Neural cell (in vitro differentiated cells): ENCODE data around the gene EAF2. TPM values are rescaled to one million over a fixed set of nuclear protein-coding genes. Genes with fewer than 3 reads are reported as not detected.

Source experiments
- H2AFZ ChIP-seq: fragments of 200-600, 300-800 bp; sonication (generic), shearing (Covaris generic); 2 replicates; pipeline ENCODE4 v1.6.0; 2014; ENCODE audit warnings: low read depth, mild to moderate bottlenecking, antibody characterized with exemption, low read length, moderate library complexity
- H3F3A ChIP-seq: fragments of 200-600 bp; shearing (Covaris generic); 2 replicates; pipeline ENCODE4 v1.6.1; 2016; ENCODE audit warnings: mild to moderate bottlenecking, moderate library complexity, mixed read lengths, antibody characterized with exemption, low read length; ENCODE audit not compliant: insufficient read depth, poor library complexity, severe bottlenecking
- H3K27ac ChIP-seq: fragments of 200-600, 300-800 bp; sonication (generic), shearing (Covaris generic); 2 replicates; pipeline ENCODE4 v1.5.1; 2014; ENCODE audit warnings: mild to moderate bottlenecking, low read length, moderate library complexity
- H3K27me3 ChIP-seq: fragments of 300-800, 200-600 bp; sonication (generic), shearing (Covaris generic); 2 replicates; pipeline ENCODE4 v1.6.0; 2014; ENCODE audit warnings: mild to moderate bottlenecking, low read depth, low read length, moderate library complexity; ENCODE audit not compliant: insufficient read depth
- H3K36me3 ChIP-seq: fragments of 300-800, 200-600 bp; sonication (generic), shearing (Covaris generic); 2 replicates; pipeline ENCODE4 v1.5.1; 2014; ENCODE audit warnings: mild to moderate bottlenecking, antibody characterized with exemption, low read length, moderate library complexity; ENCODE audit not compliant: insufficient read depth
- H3K4me2 ChIP-seq: fragments of 300-800, 200-600 bp; sonication (generic), shearing (Covaris generic); 2 replicates; pipeline ENCODE4 v1.6.0; 2014; ENCODE audit warnings: mild to moderate bottlenecking, low read length
- H3K4me3 ChIP-seq: fragments of 300-800, 200-600 bp; sonication (generic), shearing (Covaris generic); 2 replicates; pipeline ENCODE4 v1.5.1; 2014; ENCODE audit warnings: mild to moderate bottlenecking, low read length, moderate library complexity
- H3K79me2 ChIP-seq: fragments of 200-600 bp; shearing (Covaris generic); replicated peaks from 2 replicates; pipeline ENCODE4 v1.6.0; 2014; ENCODE audit warnings: mild to moderate bottlenecking, low read length, moderate library complexity; ENCODE audit not compliant: insufficient read depth
- H3K9ac ChIP-seq: fragments of 300-800, 200-600 bp; sonication (generic), shearing (Covaris generic); 2 replicates; pipeline ENCODE4 v1.6.1; 2016; ENCODE audit warnings: mild to moderate bottlenecking, low read length, mixed read lengths
- H3K9me2 ChIP-seq: fragments of 200-600 bp; shearing (Covaris generic); 2 replicates; pipeline ENCODE4 v1.6.1; 2016; ENCODE audit warnings: mild to moderate bottlenecking, low read length, mixed read lengths; ENCODE audit not compliant: insufficient read depth
- H3K9me3 ChIP-seq: fragments of 200-600, 300-800 bp; sonication (generic), shearing (Covaris generic); 2 replicates; pipeline ENCODE4 v1.6.1; 2016; ENCODE audit warnings: mild to moderate bottlenecking, mixed run types, low read length, moderate library complexity, mixed read lengths
- H4K20me1 ChIP-seq: fragments of 200-600 bp; shearing (Covaris generic); 2 replicates; pipeline ENCODE4 v1.6.1; 2016; ENCODE audit warnings: mild to moderate bottlenecking, mixed run types; ENCODE audit not compliant: insufficient read depth
- EP300 ChIP-seq: fragments of 450-650 bp; conservative IDR thresholded peaks from 2 replicates; pipeline ENCODE4 v1.6.1; 2014; ENCODE audit warnings: antibody characterized with exemption, mild to moderate bottlenecking, moderate library complexity; ENCODE audit not compliant: poor library complexity, severe bottlenecking
- EZH2 ChIP-seq: fragments of 200-600, 300-800 bp; shearing (Covaris generic), sonication (generic); IDR thresholded peaks from 2 replicates; pipeline ENCODE4 v1.6.1; 2014; ENCODE audit warnings: antibody characterized with exemption, low read length, borderline replicate concordance, mild to moderate bottlenecking; ENCODE audit not compliant: insufficient read depth, poor library complexity, severe bottlenecking
- MXI1 ChIP-seq: fragments of 450-650 bp; conservative IDR thresholded peaks from 2 replicates; pipeline ENCODE4 v1.6.1; 2014; ENCODE audit warnings: antibody characterized with exemption, mild to moderate bottlenecking; ENCODE audit not compliant: poor library complexity, severe bottlenecking
- POLR2AphosphoS5 ChIP-seq: IDR thresholded peaks from 2 replicates; pipeline ENCODE4 v1.6.1; 2012
- RAD21 ChIP-seq: fragments of 450-650 bp; conservative IDR thresholded peaks from 2 replicates; pipeline ENCODE4 v1.6.1; 2014; ENCODE audit warnings: antibody characterized with exemption, mild to moderate bottlenecking, moderate library complexity
- SMC3 ChIP-seq: fragments of 450-650 bp; conservative IDR thresholded peaks from 2 replicates; pipeline ENCODE4 v1.6.1; 2014; ENCODE audit warnings: antibody characterized with exemption, mild to moderate bottlenecking, moderate library complexity; ENCODE audit not compliant: poor library complexity
- TAF1 ChIP-seq: IDR thresholded peaks from 2 replicates; pipeline ENCODE4 v1.6.1; 2012; ENCODE audit warnings: low read depth
- polyA plus RNA-seq: library from polyadenylated mRNA; depleted of rRNA; stranded (reverse); fragments of >200 nt; gene quantifications from 2 replicates; pipeline ENCODE4 v1.2.3, GENCODE V29; 2014
- TF ChIP-seq, protein P1 (sequence below): fragments of 450-650 bp; IDR thresholded peaks from 2 replicates; pipeline ENCODE4 v1.5.1; 2014; ENCODE audit warnings: antibody characterized with exemption, mild to moderate bottlenecking, moderate library complexity; ENCODE audit not compliant: poor library complexity, severe bottlenecking
- TF ChIP-seq, protein P2 (sequence below): IDR thresholded peaks from 2 replicates; pipeline ENCODE4 v1.6.1; 2012; ENCODE audit warnings: borderline replicate concordance

The EAF2 gene
- polyA plus RNA-seq, 1 donor from 2014 or later, result 2.0 TPM

GRCh38 chr3:121926380-121926779, 91.4 kb downstream of the EAF2 start:
- no peak overlapping the region for H3K9ac ChIP-seq
- no peaks in the 10 kb centered on the region for H3F3A ChIP-seq
- no peaks in the 10 kb centered on the region for H4K20me1 ChIP-seq
- no peaks in the 10 kb centered on the region for H3K36me3 ChIP-seq
- H2AFZ ChIP-seq, result no peak overlapping the region
- H3K4me3 ChIP-seq, result no peak overlapping the region
- H3K27ac ChIP-seq, result no peak overlapping the region
- H3K9me3 ChIP-seq, result no peaks in the 10 kb centered on the region
- no peaks in the 10 kb centered on the region for H3K27me3 ChIP-seq
- TF ChIP-seq SMC3, result no peak
- no peak for TF ChIP-seq TAF1
- TF ChIP-seq, protein P1, sequence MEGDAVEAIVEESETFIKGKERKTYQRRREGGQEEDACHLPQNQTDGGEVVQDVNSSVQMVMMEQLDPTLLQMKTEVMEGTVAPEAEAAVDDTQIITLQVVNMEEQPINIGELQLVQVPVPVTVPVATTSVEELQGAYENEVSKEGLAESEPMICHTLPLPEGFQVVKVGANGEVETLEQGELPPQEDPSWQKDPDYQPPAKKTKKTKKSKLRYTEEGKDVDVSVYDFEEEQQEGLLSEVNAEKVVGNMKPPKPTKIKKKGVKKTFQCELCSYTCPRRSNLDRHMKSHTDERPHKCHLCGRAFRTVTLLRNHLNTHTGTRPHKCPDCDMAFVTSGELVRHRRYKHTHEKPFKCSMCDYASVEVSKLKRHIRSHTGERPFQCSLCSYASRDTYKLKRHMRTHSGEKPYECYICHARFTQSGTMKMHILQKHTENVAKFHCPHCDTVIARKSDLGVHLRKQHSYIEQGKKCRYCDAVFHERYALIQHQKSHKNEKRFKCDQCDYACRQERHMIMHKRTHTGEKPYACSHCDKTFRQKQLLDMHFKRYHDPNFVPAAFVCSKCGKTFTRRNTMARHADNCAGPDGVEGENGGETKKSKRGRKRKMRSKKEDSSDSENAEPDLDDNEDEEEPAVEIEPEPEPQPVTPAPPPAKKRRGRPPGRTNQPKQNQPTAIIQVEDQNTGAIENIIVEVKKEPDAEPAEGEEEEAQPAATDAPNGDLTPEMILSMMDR, result no peak
- no peak for TF ChIP-seq MXI1
- TF ChIP-seq EZH2, result no peak
- TF ChIP-seq RAD21, result no peak
- no peak for TF ChIP-seq EP300
- TF ChIP-seq, protein P2, sequence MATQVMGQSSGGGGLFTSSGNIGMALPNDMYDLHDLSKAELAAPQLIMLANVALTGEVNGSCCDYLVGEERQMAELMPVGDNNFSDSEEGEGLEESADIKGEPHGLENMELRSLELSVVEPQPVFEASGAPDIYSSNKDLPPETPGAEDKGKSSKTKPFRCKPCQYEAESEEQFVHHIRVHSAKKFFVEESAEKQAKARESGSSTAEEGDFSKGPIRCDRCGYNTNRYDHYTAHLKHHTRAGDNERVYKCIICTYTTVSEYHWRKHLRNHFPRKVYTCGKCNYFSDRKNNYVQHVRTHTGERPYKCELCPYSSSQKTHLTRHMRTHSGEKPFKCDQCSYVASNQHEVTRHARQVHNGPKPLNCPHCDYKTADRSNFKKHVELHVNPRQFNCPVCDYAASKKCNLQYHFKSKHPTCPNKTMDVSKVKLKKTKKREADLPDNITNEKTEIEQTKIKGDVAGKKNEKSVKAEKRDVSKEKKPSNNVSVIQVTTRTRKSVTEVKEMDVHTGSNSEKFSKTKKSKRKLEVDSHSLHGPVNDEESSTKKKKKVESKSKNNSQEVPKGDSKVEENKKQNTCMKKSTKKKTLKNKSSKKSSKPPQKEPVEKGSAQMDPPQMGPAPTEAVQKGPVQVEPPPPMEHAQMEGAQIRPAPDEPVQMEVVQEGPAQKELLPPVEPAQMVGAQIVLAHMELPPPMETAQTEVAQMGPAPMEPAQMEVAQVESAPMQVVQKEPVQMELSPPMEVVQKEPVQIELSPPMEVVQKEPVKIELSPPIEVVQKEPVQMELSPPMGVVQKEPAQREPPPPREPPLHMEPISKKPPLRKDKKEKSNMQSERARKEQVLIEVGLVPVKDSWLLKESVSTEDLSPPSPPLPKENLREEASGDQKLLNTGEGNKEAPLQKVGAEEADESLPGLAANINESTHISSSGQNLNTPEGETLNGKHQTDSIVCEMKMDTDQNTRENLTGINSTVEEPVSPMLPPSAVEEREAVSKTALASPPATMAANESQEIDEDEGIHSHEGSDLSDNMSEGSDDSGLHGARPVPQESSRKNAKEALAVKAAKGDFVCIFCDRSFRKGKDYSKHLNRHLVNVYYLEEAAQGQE, result no peak
- no peak for TF ChIP-seq POLR2AphosphoS5
- H3K79me2 ChIP-seq, result no peaks in the 10 kb centered on the region
- no peaks in the 10 kb centered on the region for H3K9me2 ChIP-seq
- H3K4me2 ChIP-seq, result no peak overlapping the region

Other genes starting within 250 kb of the EAF2 start
- not detected in 2 replicates for gene FBXO40, start 241.8 kb upstream of the EAF2 start, polyA plus RNA-seq
- gene HCLS1, start 174.3 kb upstream of the EAF2 start, polyA plus RNA-seq, result 0.25 and 0.28 TPM in 2 replicates
- gene GOLGB1, start 85.5 kb upstream of the EAF2 start, polyA plus RNA-seq, result 29.3 and 30.2 TPM in 2 replicates
- gene IQCB1, start 149 bp upstream of the EAF2 start, polyA plus RNA-seq, result 50.2 and 51.8 TPM in 2 replicates
- 1.6 TPM in 2 replicates for gene SLC15A2, start 59.2 kb downstream of the EAF2 start, polyA plus RNA-seq
- not detected in 2 replicates for gene ILDR1, start 187.0 kb downstream of the EAF2 start, polyA plus RNA-seq
- 0.40 TPM in 1 of 2 replicates, not detected in the other for gene CD86, start 220.2 kb downstream of the EAF2 start, polyA plus RNA-seq